GM23248 (cell line): ENCODE results near the gene SPINK1. TPM values are rescaled to one million over a fixed set of nuclear protein-coding genes. Genes with fewer than 3 reads are reported as not detected.
A peak's percentile ranks its signal among the peaks of the same experiment; 100 is the strongest.

Source experiments
- DNase-seq: peaks from one replicate; pipeline ENCODE4 v3.0.0-alpha.2; 2015
- H2AFZ ChIP-seq: fragments of 200-600 bp; sonication (generic); 2 replicates; pipeline ENCODE4 v1.6.1; 2016; ENCODE audit warnings: antibody characterized with exemption
- H3F3A ChIP-seq: fragments of 200-600 bp; sonication (generic); 2 replicates; pipeline ENCODE4 v1.6.1; 2016; ENCODE audit warnings: mild to moderate bottlenecking, antibody characterized with exemption, mixed run types; ENCODE audit not compliant: insufficient read depth
- H3K27ac ChIP-seq: fragments of 200-600 bp; sonication (generic); 2 replicates; pipeline ENCODE4 v1.5.1; 2016; ENCODE audit warnings: mild to moderate bottlenecking
- H3K27me3 ChIP-seq: fragments of 200-600 bp; sonication (generic); replicated peaks from 2 replicates; pipeline ENCODE4 v1.6.1; 2016; ENCODE audit warnings: mild to moderate bottlenecking; ENCODE audit not compliant: insufficient read depth
- H3K36me3 ChIP-seq: fragments of 200-600 bp; sonication (generic); 2 replicates; pipeline ENCODE4 v1.6.1; 2016; ENCODE audit warnings: low read depth, mild to moderate bottlenecking
- H3K4me1 ChIP-seq: fragments of 200-600 bp; sonication (generic); 2 replicates; pipeline ENCODE4 v1.6.1; 2016; ENCODE audit warnings: mild to moderate bottlenecking; ENCODE audit not compliant: insufficient read depth
- H3K4me2 ChIP-seq: fragments of 200-600 bp; sonication (generic); one replicate; pipeline ENCODE4 v1.6.1; 2016; ENCODE audit warnings: mild to moderate bottlenecking; ENCODE audit not compliant: unreplicated experiment
- H3K4me3 ChIP-seq: fragments of 200-600 bp; sonication (generic); 2 replicates; pipeline ENCODE4 v1.5.1; 2016; ENCODE audit warnings: mild to moderate bottlenecking
- H3K79me2 ChIP-seq: fragments of 200-600 bp; sonication (generic); 2 replicates; pipeline ENCODE4 v1.6.1; 2016; ENCODE audit warnings: mild to moderate bottlenecking; ENCODE audit not compliant: insufficient read depth
- H3K9ac ChIP-seq: fragments of 200-600 bp; sonication (generic); 2 replicates; pipeline ENCODE4 v1.6.1; 2016; ENCODE audit warnings: mild to moderate bottlenecking
- H3K9me2 ChIP-seq: fragments of 200-600 bp; sonication (generic); 2 replicates; pipeline ENCODE4 v1.6.1; 2016; ENCODE audit warnings: mixed run types, mild to moderate bottlenecking, moderate library complexity; ENCODE audit not compliant: insufficient read depth
- H3K9me3 ChIP-seq: fragments of 200-600 bp; sonication (generic); one replicate; pipeline ENCODE4 v1.6.1; 2017; ENCODE audit warnings: low read depth
- H4K20me1 ChIP-seq: fragments of 200-600 bp; sonication (generic); 2 replicates; pipeline ENCODE4 v1.6.0; 2016; ENCODE audit not compliant: insufficient read depth
- EZH2 ChIP-seq: fragments of 200-600 bp; sonication (generic); IDR thresholded peaks from 2 replicates; pipeline ENCODE4 v1.6.1; 2018; ENCODE audit warnings: antibody characterized with exemption, mild to moderate bottlenecking; ENCODE audit not compliant: insufficient read depth, poor library complexity, severe bottlenecking
- EZH2phosphoT487 ChIP-seq: fragments of 200-600 bp; sonication (generic); IDR thresholded peaks from 2 replicates; pipeline ENCODE4 v1.6.1; 2018; ENCODE audit warnings: antibody characterized with exemption, moderate library complexity, mild to moderate bottlenecking, low read depth; ENCODE audit not compliant: insufficient read depth
- WGBS, 2 experiments: methylation state at CpG; one replicate each; pipeline ENCODE4 v1.1.6; 2015 to 2017; ENCODE audit warnings: low lambda C conversion rate in 2 of 2, low coverage in 1 of 2; ENCODE audit errors: missing lambda C conversion rate in 2 of 2; 5-methylcytosine and 5-hydroxymethylcytosine counted together
- in situ Hi-C: fragments of 300-500 bp; cut with MboI; formaldehyde crosslinking; loops from 2 replicates; pipeline ENCODE4 v1.15.0; 2020
- polyA plus RNA-seq: library from polyadenylated mRNA; unstranded; fragments of >200 nt; fragmentation: Nextera tagmentation; extraction: Ambion mirVana; gene quantifications from 2 replicates; pipeline ENCODE4 v1.2.1, GENCODE V29; 2016
- total RNA-seq: library from RNA; depleted of rRNA; stranded (reverse); fragments of >200 nt; shearing (Covaris generic); gene quantifications from 2 replicates; pipeline ENCODE4 v1.2.3, GENCODE V29; 2014

SPINK1 gene
- total and polyA plus RNA-seq, 2 experiments from 2014 or later = not detected

GRCh38 chr5:147786142-147786541 lies 45.3 kb downstream of the SPINK1 start:
- no peak overlapping the region for H3K4me3 ChIP-seq
- no peaks in the 10 kb centered on the region for H3K9me2 ChIP-seq
- no peaks in the 10 kb centered on the region for H3K36me3 ChIP-seq
- H3K4me2 ChIP-seq = no peak overlapping the region
- H3F3A ChIP-seq = no peaks in the 10 kb centered on the region
- no peaks in the 10 kb centered on the region; the same call in none of the 2 replicates for H3K27me3 ChIP-seq
- H3K4me1 ChIP-seq = no peaks in the 10 kb centered on the region
- 16 to 25% methylated on average over 2 of the region's 2 CpGs for WGBS, 2 experiments
- H2AFZ ChIP-seq = no peak overlapping the region
- DNase-seq = no peak
- in situ Hi-C loops = no loop called here
- H3K9ac ChIP-seq = no peak overlapping the region
- no peaks in the 10 kb centered on the region for H4K20me1 ChIP-seq
- TF ChIP-seq EZH2phosphoT487 (no peak), EZH2 (no peak)
- no peak overlapping the region for H3K27ac ChIP-seq
- H3K79me2 ChIP-seq = no peaks in the 10 kb centered on the region
- no peaks in the 10 kb centered on the region for H3K9me3 ChIP-seq

DNA sequence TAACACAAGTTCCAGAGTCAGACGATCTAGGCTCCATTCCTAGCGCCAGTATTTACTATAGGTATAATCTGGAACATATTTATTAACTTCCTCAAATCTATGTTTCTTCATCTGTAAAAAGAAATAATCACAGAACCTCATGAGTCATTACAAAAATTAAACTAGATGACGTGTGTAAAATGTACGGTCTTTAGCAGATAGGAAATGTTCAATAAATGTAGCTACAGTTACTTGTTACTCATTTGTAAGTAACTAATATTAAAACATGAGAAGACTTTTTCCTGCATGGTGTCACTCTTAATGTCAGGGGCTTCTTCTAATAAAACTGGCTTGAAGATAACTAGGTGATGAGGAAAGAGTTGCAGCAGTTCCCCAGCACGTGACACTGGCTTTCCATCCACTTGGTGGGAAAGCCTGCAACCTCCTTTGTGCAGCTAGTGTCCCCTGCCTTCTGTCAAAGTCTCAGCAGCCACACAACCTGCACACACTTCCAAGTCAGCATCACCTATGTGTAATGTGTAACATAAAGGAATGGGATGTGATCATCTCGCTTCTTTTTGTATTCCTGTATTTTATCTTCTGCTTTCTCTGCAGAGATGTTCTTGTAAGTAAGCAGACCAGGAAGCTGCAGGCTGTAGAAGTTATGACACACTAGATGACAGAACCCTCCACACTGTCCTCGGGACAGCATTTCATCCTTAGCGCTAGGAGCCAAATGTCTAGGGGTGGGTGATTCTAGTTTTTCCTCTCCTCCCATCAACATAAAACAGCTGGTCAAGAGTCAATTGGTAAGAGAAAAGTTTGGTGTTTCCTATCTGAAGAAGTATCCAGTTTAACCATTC lies 47.1 kb downstream of the SPINK1 start:
- in situ Hi-C loops = no loop called here
- H3K9me3 ChIP-seq = no peaks in the 10 kb centered on the region
- H3K9me2 ChIP-seq = no peaks in the 10 kb centered on the region
- no peaks in the 10 kb centered on the region for H3K79me2 ChIP-seq
- TF ChIP-seq EZH2phosphoT487 (no peak), EZH2 (no peak)
- H3K27ac ChIP-seq = no peak overlapping the region
- H2AFZ ChIP-seq = no peak overlapping the region
- H3K4me2 ChIP-seq = no peak overlapping the region
- DNase-seq = no peak
- H3K4me3 ChIP-seq = no peak overlapping the region
- H3K27me3 ChIP-seq = no peaks in the 10 kb centered on the region; the same call in none of the 2 replicates
- H4K20me1 ChIP-seq = no peaks in the 10 kb centered on the region
- H3K9ac ChIP-seq = no peak overlapping the region
- no peaks in the 10 kb centered on the region for H3K4me1 ChIP-seq
- H3K36me3 ChIP-seq = no peaks in the 10 kb centered on the region
- no peaks in the 10 kb centered on the region for H3F3A ChIP-seq
- 30 to 37% methylated on average over 8 of the region's 8 CpGs for WGBS, 2 experiments

GRCh38 chr5:147782110-147783028 lies 49.1 kb downstream of the SPINK1 start, which contains the start of gene JAKMIP2:
Gene JAKMIP2, minus strand, starts transcription at chr5:147782728. Its CDS starts 110,922 bp downstream, at chr5:147671806.
- WGBS, 2 experiments = 1 to 2% methylated on average over 19 of the region's 19 CpGs
- no peaks in the 10 kb centered on the region; the same call in none of the 2 replicates for H3K27me3 ChIP-seq
- H3F3A ChIP-seq = no peaks in the 10 kb centered on the region
- H3K36me3 ChIP-seq = no peaks in the 10 kb centered on the region
- TF ChIP-seq EZH2phosphoT487 = no peak
- TF ChIP-seq EZH2 = no peak
- H2AFZ ChIP-seq = no peak within 1 kb of the TSS
- H3K9me3 ChIP-seq = no peaks in the 10 kb centered on the region
- DNase-seq = peak; percentile 5
- H3K4me1 ChIP-seq = no peaks in the 10 kb centered on the region
- in situ Hi-C loops = no loop called here
- H4K20me1 ChIP-seq = no peaks in the 10 kb centered on the region
- no peak within 1 kb of the TSS for H3K27ac ChIP-seq
- no peaks in the 10 kb centered on the region for H3K9me2 ChIP-seq
- H3K4me2 ChIP-seq = no peak within 1 kb of the TSS
- H3K79me2 ChIP-seq = no peaks in the 10 kb centered on the region
- H3K9ac ChIP-seq = no peak within 1 kb of the TSS
- no peak within 1 kb of the TSS for H3K4me3 ChIP-seq

DNA sequence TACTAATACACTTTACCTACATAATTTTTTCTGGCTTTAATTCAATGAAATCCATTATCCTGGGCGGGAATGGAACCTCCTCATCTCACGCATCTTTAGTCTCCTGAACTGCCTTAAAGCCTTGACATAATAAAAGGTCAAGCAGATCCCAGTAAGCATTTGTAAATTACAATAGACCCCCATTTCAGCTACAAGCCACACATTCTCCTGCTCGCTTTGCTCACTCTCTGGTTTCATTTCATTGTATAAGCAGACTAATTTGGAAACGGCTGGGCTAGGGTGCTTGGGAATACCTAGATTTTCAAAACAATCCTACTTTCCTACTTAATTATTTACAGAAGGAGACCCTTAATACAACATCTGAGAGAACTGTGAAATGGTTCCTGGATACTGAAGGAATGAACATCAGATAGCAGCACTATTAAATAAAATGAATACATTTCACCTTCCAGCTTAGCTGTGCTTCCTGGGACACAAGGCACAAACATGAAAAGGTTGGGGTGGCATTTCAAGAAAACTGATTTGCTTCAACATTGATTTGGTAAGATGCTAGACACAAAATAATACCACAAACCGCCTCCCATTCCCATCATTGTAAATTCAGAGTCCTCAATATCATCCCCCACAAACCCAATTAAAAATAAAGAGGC lies 50.4 kb downstream of the SPINK1 start:
- H3K4me3 ChIP-seq = no peak overlapping the region

More for the DNA sequence above, 50.4 kb downstream of the SPINK1 start:
- Histone ChIP-seq H3K9me3 (no peaks in the 10 kb centered on the region), H3K36me3 (no peaks in the 10 kb centered on the region), H3K27ac (no peak overlapping the region), H3K9ac (no peak overlapping the region), H4K20me1 (no peaks in the 10 kb centered on the region), H3K9me2 (no peaks in the 10 kb centered on the region), H3F3A (no peaks in the 10 kb centered on the region), H3K4me2 (no peak overlapping the region), H2AFZ (no peak overlapping the region), H3K27me3 (no peaks in the 10 kb centered on the region; the same call in none of the 2 replicates), H3K4me1 (no peaks in the 10 kb centered on the region), H3K79me2 (no peaks in the 10 kb centered on the region)
- TF ChIP-seq EZH2phosphoT487 (no peak), EZH2 (no peak)
- WGBS, 2 experiments = 20 to 26% methylated on average over 5 of the region's 5 CpGs
- DNase-seq = no peak
- in situ Hi-C loops = no loop called here
